HepG2 (cell line): Measurements from ENCODE around the gene KLHL35. TPM values are rescaled to one million over a fixed set of nuclear protein-coding genes. Genes with fewer than 3 reads are reported as not detected.

ENCODE experiments used
- ARNTL ChIP-seq: sonication (generic); formaldehyde crosslinking; IDR thresholded peaks from 2 replicates; pipeline ENCODE4 v1.4.0; 2020; ENCODE audit warnings: mild to moderate bottlenecking, missing genetic modification reagents
- NR3C1 ChIP-seq: sonication (generic); formaldehyde crosslinking; IDR thresholded peaks from 2 replicates; pipeline ENCODE4 v1.4.0; 2020; ENCODE audit warnings: missing genetic modification reagents
- PAXIP1 ChIP-seq: sonication (generic); formaldehyde crosslinking; conservative IDR thresholded peaks from 2 replicates; pipeline ENCODE4 v1.4.0; 2020; ENCODE audit warnings: mild to moderate bottlenecking, missing genetic modification reagents, moderate library complexity
- PRDM15 ChIP-seq: sonication (generic); formaldehyde crosslinking; IDR thresholded peaks from 2 replicates; pipeline ENCODE4 v1.4.0; 2020; ENCODE audit warnings: missing genetic modification reagents
- RFX5 ChIP-seq: IDR thresholded peaks from 2 replicates; pipeline ENCODE4 v1.6.1; 2011; ENCODE audit warnings: low read depth, low read length, improper control_type of control experiment
- RXRA ChIP-seq: sonication (generic); formaldehyde crosslinking; IDR thresholded peaks from 2 replicates; pipeline ENCODE4 v1.5.1; 2020; ENCODE audit warnings: missing genetic modification reagents
- SMC3 ChIP-seq: IDR thresholded peaks from 2 replicates; pipeline ENCODE4 v1.6.1; 2011; ENCODE audit warnings: low read length, improper control_type of control experiment
- TAF1 ChIP-seq: sonication (generic); formaldehyde crosslinking; IDR thresholded peaks from 2 replicates; pipeline ENCODE4 v1.4.0; 2020; ENCODE audit warnings: missing genetic modification reagents
- TBP ChIP-seq: sonication (generic); formaldehyde crosslinking; IDR thresholded peaks from 2 replicates; pipeline ENCODE4 v1.5.0; 2020; ENCODE audit warnings: missing genetic modification reagents
- ZBTB14 ChIP-seq: sonication (generic); formaldehyde crosslinking; IDR thresholded peaks from 2 replicates; pipeline ENCODE4 v1.4.0; 2020; ENCODE audit warnings: missing genetic modification reagents
- ZBTB44 ChIP-seq: sonication (generic); formaldehyde crosslinking; IDR thresholded peaks from 2 replicates; pipeline ENCODE4 v1.4.0; 2020; ENCODE audit warnings: missing genetic modification reagents
- ZBTB7A ChIP-seq: sonication (generic); formaldehyde crosslinking; IDR thresholded peaks from 2 replicates; pipeline ENCODE4 v1.8.0; 2022; ENCODE audit warnings: mild to moderate bottlenecking, missing genetic modification reagents
- ZNF350 ChIP-seq: sonication (generic); formaldehyde crosslinking; IDR thresholded peaks from 2 replicates; pipeline ENCODE4 v1.4.0; 2020; ENCODE audit warnings: mild to moderate bottlenecking, low read depth, missing genetic modification reagents, borderline replicate concordance
- ZNF556 ChIP-seq: sonication (generic); formaldehyde crosslinking; IDR thresholded peaks from 2 replicates; pipeline ENCODE4 v1.4.0; 2020; ENCODE audit warnings: mild to moderate bottlenecking, missing genetic modification reagents, borderline replicate concordance
- ZNF710 ChIP-seq: sonication (generic); formaldehyde crosslinking; IDR thresholded peaks from 2 replicates; pipeline ENCODE4 v1.5.0; 2020; ENCODE audit warnings: mild to moderate bottlenecking, missing genetic modification reagents, borderline replicate concordance
- ZNF776 ChIP-seq: sonication (generic); formaldehyde crosslinking; IDR thresholded peaks from 2 replicates; pipeline ENCODE4 v1.4.0; 2020; ENCODE audit warnings: mild to moderate bottlenecking, missing genetic modification reagents
- polyA plus RNA-seq, 8 experiments: library from polyadenylated mRNA; depleted of rRNA in 3 of 8; stranded (reverse) in 7 of 8; unstranded in 1 of 8; fragments of >200 nt; fragmentation: Illumina TruSeq in 4 of 8; extraction: Trizol in 4 of 8; gene quantifications; 2 replicates each; pipeline versions ENCODE4 v1.2.1 to v1.2.3, GENCODE V29; 2011 to 2016; ENCODE audit warnings: low read depth in 4 of 8, missing spikeins in 1 of 8, mixed read lengths in 1 of 8; ENCODE audit not compliant: insufficient read depth in 1 of 8
- total RNA-seq, 5 experiments: library from RNA; depleted of rRNA; stranded (reverse); fragments of >200 nt; fragmentation: Illumina TruSeq; extraction: Trizol; gene quantifications; 2 replicates each; pipeline ENCODE4 v1.2.3, GENCODE V29; 2016; ENCODE audit warnings: low read depth in 1 of 5

The KLHL35 gene
- total and polyA plus RNA-seq, 2 of the 13 experiments (the other 11 are each of a cell fraction or from before 2014, with no cell fraction given) = not detected

- TF ChIP-seq PRDM15 (CRISPR knock-in tag) (no peak), RFX5 (no peak), TAF1 (CRISPR knock-in tag) (peak; percentile 100), ZNF776 (CRISPR knock-in tag) (peak; percentile 94), ZBTB14 (peak; percentile 54), RXRA (peak; percentile 84), ZNF556 (CRISPR knock-in tag) (peak; percentile 72; the same call in 1 of the 2 replicates), ZBTB7A (CRISPR knock-in tag) (0 out of 2 replicates have a peak, but pooled peaks have one; percentile 52), NR3C1 (CRISPR knock-in tag) (no peak), PAXIP1 (peak; percentile 53; the same call in 1 of the 2 replicates), SMC3 (no peak), ZNF350 (CRISPR knock-in tag) (peak; percentile 97), ARNTL (CRISPR knock-in tag) (peak; percentile 67; the same call in 1 of the 2 replicates), ZNF710 (CRISPR knock-in tag) (peak; percentile 84; the same call in 1 of the 2 replicates), TBP (CRISPR knock-in tag) (no peak), ZBTB44 (0 out of 2 replicates have a peak, but pooled peaks have one; percentile 19)
These were observed 33.5 kb downstream of the KLHL35 start, which contains the start of gene RPS3 (continued) for GRCh38 chr11:75399344-75400145.
